Measurements from ENCODE around the gene AMPH. TPM values are rescaled to one million over a fixed set of nuclear protein-coding genes. Genes with fewer than 3 reads are reported as not detected.

The AMPH gene
- total and polyA plus RNA-seq, 8 donors: 0.90 to 12.5 (median 10.7) TPM

DNA sequence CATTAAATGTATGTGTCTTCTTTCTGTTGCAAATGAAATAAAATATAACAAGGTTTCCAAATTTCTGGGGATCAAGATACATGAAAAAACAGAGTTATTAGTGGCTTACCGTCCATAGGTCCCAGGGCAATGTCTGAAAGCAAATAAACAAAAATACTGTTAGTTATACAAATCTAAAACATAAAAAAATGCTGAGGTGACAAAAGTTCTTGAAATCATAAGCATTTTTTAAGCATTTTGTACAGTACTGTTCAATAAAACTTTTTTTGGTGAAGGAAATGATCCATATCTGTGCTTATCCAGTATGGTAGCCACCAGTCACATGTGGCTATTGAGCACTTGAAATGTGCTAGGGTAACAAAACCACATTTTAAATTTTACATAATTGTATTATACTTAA is 199.1 kb downstream of the AMPH start:
- Histone ChIP-seq H3K27ac (no peak overlapping the region), H3K4me3 (no peak overlapping the region), H3K9me3 (no peaks in the 10 kb centered on the region), H3K36me3 (no peaks in the 10 kb centered on the region), H3K4me1 (no peaks in the 10 kb centered on the region), H3K27me3 (no peaks in the 10 kb centered on the region)
- intact Hi-C loops (cut with DNase I): no loop called here
- DNase-seq (no peak), ATAC-seq (no peak)
- TF ChIP-seq, protein P1, sequence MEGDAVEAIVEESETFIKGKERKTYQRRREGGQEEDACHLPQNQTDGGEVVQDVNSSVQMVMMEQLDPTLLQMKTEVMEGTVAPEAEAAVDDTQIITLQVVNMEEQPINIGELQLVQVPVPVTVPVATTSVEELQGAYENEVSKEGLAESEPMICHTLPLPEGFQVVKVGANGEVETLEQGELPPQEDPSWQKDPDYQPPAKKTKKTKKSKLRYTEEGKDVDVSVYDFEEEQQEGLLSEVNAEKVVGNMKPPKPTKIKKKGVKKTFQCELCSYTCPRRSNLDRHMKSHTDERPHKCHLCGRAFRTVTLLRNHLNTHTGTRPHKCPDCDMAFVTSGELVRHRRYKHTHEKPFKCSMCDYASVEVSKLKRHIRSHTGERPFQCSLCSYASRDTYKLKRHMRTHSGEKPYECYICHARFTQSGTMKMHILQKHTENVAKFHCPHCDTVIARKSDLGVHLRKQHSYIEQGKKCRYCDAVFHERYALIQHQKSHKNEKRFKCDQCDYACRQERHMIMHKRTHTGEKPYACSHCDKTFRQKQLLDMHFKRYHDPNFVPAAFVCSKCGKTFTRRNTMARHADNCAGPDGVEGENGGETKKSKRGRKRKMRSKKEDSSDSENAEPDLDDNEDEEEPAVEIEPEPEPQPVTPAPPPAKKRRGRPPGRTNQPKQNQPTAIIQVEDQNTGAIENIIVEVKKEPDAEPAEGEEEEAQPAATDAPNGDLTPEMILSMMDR (IDR thresholded peaks at IDR 0.05): no peak

DNA sequence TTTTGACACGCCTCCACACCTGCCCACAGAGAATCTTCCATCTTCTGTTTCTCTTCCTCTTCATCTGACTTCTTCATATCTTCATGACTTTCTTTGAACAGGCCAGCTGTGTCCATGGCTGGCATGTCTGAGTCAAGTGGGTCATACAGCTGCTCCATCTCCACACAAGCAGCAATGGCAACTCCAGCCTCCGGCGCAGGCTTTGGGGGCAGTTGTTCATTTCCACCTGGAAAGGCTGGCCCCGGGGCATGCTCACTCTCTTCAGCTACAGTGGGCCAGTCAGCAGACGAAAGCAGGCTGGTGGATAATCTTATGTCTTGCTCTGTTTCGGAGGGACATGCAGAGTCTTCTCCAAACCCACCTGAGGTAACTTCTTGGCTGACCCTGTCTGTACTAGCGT is 202.1 kb downstream of the AMPH start:
- TF ChIP-seq, protein P1 (IDR thresholded peaks at IDR 0.05): no peak
- no peak overlapping the region for H3K4me3 ChIP-seq
- no peaks in the 10 kb centered on the region for H3K27me3 ChIP-seq
- intact Hi-C loops (cut with DNase I): no loop called here
- H3K4me1 ChIP-seq: no peaks in the 10 kb centered on the region
- H3K9me3 ChIP-seq: no peaks in the 10 kb centered on the region
- DNase-seq (no peak), ATAC-seq (no peak)
- no peak overlapping the region for H3K27ac ChIP-seq
- no peaks in the 10 kb centered on the region for H3K36me3 ChIP-seq

DNA sequence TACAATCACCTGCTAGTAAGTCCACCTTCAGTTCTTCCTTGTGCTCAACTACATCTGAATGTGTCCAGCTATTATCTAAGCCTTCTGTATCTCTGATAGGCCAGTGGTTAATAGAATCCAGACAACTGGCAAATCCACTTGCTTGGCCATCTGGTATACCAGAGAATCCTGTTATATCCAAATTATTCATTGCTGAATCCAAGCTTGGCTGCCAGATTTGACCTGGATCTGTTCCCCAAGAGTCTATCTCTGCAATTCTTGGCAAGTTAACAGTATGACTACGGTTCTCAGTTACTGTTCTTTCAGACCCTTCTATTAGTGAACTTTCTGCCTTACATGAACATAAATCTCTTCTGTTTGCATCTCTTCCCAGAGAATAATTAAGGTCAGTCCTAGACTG is 203.1 kb downstream of the AMPH start:
- ATAC-seq (no peak), DNase-seq (no peak)
- H3K36me3 ChIP-seq: no peaks in the 10 kb centered on the region
- intact Hi-C loops (cut with DNase I): no loop called here
- TF ChIP-seq, protein P1 (IDR thresholded peaks at IDR 0.05): no peak
- H3K27ac ChIP-seq: no peak overlapping the region
- no peaks in the 10 kb centered on the region for H3K4me1 ChIP-seq
- H3K4me3 ChIP-seq: no peak overlapping the region
- H3K9me3 ChIP-seq: no peaks in the 10 kb centered on the region
- no peaks in the 10 kb centered on the region for H3K27me3 ChIP-seq

DNA sequence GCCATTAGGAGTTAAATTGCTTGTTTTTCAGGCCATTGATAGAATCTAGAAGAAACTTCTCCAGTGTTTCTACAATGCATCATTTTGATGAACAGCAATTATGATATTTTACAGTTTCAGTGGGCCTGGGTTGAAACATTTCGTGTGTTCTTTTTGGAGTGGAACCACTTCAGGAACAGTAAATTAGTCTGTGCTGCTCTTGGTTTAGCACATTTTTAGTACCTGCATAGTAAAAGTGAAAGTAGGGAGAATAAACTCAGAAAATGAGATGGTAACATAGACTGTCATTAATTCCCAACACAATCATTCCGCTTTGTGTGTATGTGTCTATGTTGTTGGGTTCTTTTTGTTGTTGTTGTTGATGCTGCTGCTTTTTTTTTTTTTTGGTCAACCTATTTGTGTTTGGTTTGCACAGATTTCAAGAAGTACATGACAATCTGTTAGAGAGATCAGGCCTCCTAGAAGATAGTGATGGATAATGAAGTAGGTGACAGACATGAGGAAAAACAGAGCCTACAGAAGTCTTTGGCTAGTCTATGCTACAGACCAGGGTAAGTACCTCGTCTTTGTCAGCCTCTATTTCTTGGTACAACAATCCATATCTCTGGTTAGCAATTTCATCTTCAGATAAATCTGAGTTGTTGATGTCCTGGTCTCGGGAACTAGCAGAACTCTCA is 203.8 kb downstream of the AMPH start:
- Histone ChIP-seq H3K4me3 (no peak overlapping the region), H3K36me3 (no peaks in the 10 kb centered on the region), H3K9me3 (no peaks in the 10 kb centered on the region), H3K4me1 (no peaks in the 10 kb centered on the region), H3K27me3 (no peaks in the 10 kb centered on the region), H3K27ac (no peak overlapping the region)
- TF ChIP-seq, protein P1 (IDR thresholded peaks at IDR 0.05): no peak
- intact Hi-C loops (cut with DNase I): no loop called here
- no peak for ATAC-seq
- DNase-seq: no peak

DNA sequence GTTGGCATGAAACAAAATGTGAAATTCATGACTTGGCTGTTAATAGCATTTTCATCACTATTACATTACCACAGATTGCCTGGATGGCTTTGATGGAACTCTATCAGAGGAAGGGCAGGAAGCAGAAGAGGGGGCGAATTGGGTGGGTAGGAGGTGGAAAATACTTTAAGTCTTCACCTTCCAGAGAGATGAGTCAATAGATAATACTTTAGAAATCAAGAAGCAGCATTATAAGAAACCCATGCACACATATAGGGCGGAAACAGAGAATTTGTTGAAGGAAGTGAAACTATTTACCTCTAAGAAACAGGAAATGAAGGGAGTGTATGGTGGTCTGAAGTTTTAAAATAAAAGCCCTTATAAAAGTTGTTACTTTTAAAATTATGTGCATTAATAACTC is 205.7 kb downstream of the AMPH start:
- Histone ChIP-seq H3K9me3 (no peaks in the 10 kb centered on the region), H3K36me3 (no peaks in the 10 kb centered on the region), H3K4me1 (no peaks in the 10 kb centered on the region), H3K27ac (no peak overlapping the region), H3K4me3 (no peak overlapping the region), H3K27me3 (no peaks in the 10 kb centered on the region)
- intact Hi-C loops (cut with DNase I): no loop called here
- no peak for ATAC-seq
- TF ChIP-seq, protein P1 (IDR thresholded peaks at IDR 0.05): no peak
- DNase-seq: no peak

Data from left lung (tissue), 10 donors.